Measurements from ENCODE around the gene SYT14.

DNA sequence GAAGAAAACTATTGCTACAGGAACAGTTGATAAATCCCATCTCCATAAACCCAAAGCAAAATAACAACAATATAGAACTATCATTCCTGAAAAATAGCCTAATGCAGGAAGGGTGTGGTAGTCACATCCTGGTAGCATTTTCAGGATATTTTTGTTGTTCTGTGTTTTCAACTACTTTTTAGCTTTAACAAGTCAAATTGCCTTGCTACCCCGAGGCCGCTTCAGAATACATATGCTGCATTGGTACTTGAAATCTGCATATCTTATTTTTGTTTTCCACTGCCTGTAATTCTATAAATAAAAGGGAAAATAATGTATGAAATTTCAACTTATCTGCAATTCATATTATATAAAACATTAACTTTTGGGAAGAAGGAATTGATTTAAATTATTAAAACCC is 36.8 kb upstream of the SYT14 start:
- TF ChIP-seq, protein P1, sequence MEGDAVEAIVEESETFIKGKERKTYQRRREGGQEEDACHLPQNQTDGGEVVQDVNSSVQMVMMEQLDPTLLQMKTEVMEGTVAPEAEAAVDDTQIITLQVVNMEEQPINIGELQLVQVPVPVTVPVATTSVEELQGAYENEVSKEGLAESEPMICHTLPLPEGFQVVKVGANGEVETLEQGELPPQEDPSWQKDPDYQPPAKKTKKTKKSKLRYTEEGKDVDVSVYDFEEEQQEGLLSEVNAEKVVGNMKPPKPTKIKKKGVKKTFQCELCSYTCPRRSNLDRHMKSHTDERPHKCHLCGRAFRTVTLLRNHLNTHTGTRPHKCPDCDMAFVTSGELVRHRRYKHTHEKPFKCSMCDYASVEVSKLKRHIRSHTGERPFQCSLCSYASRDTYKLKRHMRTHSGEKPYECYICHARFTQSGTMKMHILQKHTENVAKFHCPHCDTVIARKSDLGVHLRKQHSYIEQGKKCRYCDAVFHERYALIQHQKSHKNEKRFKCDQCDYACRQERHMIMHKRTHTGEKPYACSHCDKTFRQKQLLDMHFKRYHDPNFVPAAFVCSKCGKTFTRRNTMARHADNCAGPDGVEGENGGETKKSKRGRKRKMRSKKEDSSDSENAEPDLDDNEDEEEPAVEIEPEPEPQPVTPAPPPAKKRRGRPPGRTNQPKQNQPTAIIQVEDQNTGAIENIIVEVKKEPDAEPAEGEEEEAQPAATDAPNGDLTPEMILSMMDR (conservative IDR thresholded peaks at IDR 0.05) = no peak
- TF ChIP-seq EZH2 (IDR thresholded peaks at IDR 0.05; ENCODE audit: low read depth) = no peak
